GM23338 (cell line): ENCODE data around the gene SMIM31. TPM values are rescaled to one million over a fixed set of nuclear protein-coding genes. Genes with fewer than 3 reads are reported as not detected.

Experiments
- polyA plus RNA-seq: library from polyadenylated mRNA; unstranded; fragments of >200 nt; fragmentation: Nextera tagmentation; extraction: Ambion mirVana; gene quantifications from 2 replicates; pipeline ENCODE4 v1.2.1, GENCODE V29; 2016
- small RNA-seq: library from RNA; depleted of rRNA; stranded (forward); fragments of <200 nt; gene quantifications from one replicate; pipeline ENCODE3, GENCODE V24; 2014; ENCODE audit warnings: low replicate concordance
- total RNA-seq: library from RNA; depleted of rRNA; stranded (reverse); fragments of >200 nt; shearing (Covaris generic); gene quantifications from 2 replicates; pipeline ENCODE4 v1.2.3, GENCODE V29; 2014; rRNA removed

The SMIM31 gene
- total and polyA plus RNA-seq, 2 experiments from 2014 or later, result not detected

Small RNAs within 50 kb of the gene (small RNA-seq; reads per million reads assigned to genes)
- gene RNU6-668P, result not detected

Other genes with a start within 250 kb of the SMIM31 start
- 153 and 213 TPM in 2 replicates for gene APELA, start 123.0 kb downstream of the SMIM31 start, total RNA-seq
- gene APELA, start 123.0 kb downstream of the SMIM31 start, polyA plus RNA-seq, result 112 and 114 TPM in 2 replicates
- 0.38 and 0.58 TPM in 2 replicates for gene TRIM61, start 223.5 kb downstream of the SMIM31 start, total RNA-seq
- gene TRIM61, start 223.5 kb downstream of the SMIM31 start, polyA plus RNA-seq, result not detected in 2 replicates